ENCODE results near the gene ASB15.

Gene ASB15

DNA sequence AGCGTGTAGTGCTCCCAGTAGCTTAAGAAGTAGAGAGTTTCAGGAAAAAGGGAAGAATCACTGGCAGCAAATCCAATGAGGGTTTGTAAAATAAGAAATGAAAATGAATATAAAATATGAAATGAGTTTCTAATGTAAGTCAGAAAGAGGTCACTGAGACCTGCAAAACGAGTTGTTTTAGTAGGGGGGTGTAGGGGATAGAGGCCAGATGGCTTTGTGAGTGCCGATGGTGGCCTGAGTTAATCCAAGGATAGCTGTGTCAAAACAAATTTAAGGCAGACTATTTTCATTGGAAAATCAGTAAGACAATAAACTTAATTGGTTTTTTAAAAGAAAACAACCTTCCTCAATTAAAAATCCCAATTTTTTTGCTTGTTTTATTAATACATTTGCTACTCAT, 745 bp upstream of the ASB15 start:
- Histone ChIP-seq H3K27ac (ENCODE audit: extremely low read depth, low read depth, low read length) (no peak overlapping the region), H3K4me3 (ENCODE audit: low read depth, low read length) (no peak overlapping the region), H3K9me3 (ENCODE audit: control insufficient read depth, insufficient read depth, low read depth, low read length) (no peaks in the 10 kb centered on the region), H3K36me3 (ENCODE audit: control insufficient read depth in 2 of 2, insufficient read depth in 1 of 2, low read length in 2 of 2) (no peaks in the 10 kb centered on the region), H3K4me1 (ENCODE audit: control insufficient read depth, insufficient read depth, low read length) (no peaks in the 10 kb centered on the region)
- ChIA-PET CTCF (interaction anchor here (1.3 kb wide), 1 partner anchor 20 kb away, joined by 4 read pairs; no protein-coding TSS in a partner anchor), POLR2A (no interaction called here)
- TF ChIP-seq, protein P1, sequence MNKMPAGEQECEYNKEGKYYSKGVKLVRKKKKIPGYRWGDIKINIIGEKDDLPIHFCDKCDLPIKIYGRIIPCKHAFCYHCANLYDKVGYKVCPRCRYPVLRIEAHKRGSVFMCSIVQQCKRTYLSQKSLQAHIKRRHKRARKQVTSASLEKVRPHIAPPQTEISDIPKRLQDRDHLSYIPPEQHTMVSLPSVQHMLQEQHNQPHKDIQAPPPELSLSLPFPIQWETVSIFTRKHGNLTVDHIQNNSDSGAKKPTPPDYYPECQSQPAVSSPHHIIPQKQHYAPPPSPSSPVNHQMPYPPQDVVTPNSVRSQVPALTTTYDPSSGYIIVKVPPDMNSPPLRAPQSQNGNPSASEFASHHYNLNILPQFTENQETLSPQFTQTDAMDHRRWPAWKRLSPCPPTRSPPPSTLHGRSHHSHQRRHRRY (tag by site-specific recombination; IDR thresholded peaks at IDR 0.05), result no peak
- TF ChIP-seq, protein P2, sequence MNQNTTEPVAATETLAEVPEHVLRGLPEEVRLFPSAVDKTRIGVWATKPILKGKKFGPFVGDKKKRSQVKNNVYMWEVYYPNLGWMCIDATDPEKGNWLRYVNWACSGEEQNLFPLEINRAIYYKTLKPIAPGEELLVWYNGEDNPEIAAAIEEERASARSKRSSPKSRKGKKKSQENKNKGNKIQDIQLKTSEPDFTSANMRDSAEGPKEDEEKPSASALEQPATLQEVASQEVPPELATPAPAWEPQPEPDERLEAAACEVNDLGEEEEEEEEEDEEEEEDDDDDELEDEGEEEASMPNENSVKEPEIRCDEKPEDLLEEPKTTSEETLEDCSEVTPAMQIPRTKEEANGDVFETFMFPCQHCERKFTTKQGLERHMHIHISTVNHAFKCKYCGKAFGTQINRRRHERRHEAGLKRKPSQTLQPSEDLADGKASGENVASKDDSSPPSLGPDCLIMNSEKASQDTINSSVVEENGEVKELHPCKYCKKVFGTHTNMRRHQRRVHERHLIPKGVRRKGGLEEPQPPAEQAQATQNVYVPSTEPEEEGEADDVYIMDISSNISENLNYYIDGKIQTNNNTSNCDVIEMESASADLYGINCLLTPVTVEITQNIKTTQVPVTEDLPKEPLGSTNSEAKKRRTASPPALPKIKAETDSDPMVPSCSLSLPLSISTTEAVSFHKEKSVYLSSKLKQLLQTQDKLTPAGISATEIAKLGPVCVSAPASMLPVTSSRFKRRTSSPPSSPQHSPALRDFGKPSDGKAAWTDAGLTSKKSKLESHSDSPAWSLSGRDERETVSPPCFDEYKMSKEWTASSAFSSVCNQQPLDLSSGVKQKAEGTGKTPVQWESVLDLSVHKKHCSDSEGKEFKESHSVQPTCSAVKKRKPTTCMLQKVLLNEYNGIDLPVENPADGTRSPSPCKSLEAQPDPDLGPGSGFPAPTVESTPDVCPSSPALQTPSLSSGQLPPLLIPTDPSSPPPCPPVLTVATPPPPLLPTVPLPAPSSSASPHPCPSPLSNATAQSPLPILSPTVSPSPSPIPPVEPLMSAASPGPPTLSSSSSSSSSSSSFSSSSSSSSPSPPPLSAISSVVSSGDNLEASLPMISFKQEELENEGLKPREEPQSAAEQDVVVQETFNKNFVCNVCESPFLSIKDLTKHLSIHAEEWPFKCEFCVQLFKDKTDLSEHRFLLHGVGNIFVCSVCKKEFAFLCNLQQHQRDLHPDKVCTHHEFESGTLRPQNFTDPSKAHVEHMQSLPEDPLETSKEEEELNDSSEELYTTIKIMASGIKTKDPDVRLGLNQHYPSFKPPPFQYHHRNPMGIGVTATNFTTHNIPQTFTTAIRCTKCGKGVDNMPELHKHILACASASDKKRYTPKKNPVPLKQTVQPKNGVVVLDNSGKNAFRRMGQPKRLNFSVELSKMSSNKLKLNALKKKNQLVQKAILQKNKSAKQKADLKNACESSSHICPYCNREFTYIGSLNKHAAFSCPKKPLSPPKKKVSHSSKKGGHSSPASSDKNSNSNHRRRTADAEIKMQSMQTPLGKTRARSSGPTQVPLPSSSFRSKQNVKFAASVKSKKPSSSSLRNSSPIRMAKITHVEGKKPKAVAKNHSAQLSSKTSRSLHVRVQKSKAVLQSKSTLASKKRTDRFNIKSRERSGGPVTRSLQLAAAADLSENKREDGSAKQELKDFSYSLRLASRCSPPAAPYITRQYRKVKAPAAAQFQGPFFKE (tag by site-specific recombination; IDR thresholded peaks at IDR 0.05; ENCODE audit: borderline replicate concordance), result no peak
- no peak for TF ChIP-seq SETDB1 (IDR thresholded peaks at IDR 0.05; ENCODE audit: insufficient read length, low read length)
- no peak for TF ChIP-seq ZNF747 (tag by site-specific recombination; IDR thresholded peaks at IDR 0.05)
- TF ChIP-seq ZNF610 (tag by site-specific recombination; IDR thresholded peaks at IDR 0.05; ENCODE audit: borderline replicate concordance), result no peak
- no peak for TF ChIP-seq ZFHX2 (tag by site-specific recombination; conservative IDR thresholded peaks at IDR 0.05)
- no peak for TF ChIP-seq ZNF560 (tag by site-specific recombination; IDR thresholded peaks at IDR 0.05; ENCODE audit: borderline replicate concordance)
- no peak for TF ChIP-seq FEZF1 (tag by site-specific recombination; IDR thresholded peaks at IDR 0.05)
- TF ChIP-seq, protein P3, sequence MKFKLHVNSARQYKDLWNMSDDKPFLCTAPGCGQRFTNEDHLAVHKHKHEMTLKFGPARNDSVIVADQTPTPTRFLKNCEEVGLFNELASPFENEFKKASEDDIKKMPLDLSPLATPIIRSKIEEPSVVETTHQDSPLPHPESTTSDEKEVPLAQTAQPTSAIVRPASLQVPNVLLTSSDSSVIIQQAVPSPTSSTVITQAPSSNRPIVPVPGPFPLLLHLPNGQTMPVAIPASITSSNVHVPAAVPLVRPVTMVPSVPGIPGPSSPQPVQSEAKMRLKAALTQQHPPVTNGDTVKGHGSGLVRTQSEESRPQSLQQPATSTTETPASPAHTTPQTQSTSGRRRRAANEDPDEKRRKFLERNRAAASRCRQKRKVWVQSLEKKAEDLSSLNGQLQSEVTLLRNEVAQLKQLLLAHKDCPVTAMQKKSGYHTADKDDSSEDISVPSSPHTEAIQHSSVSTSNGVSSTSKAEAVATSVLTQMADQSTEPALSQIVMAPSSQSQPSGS (tag by site-specific recombination; IDR thresholded peaks at IDR 0.05; ENCODE audit: low read depth), result no peak
- TF ChIP-seq ZNF175 (tag by site-specific recombination; IDR thresholded peaks at IDR 0.05), result no peak
- TF ChIP-seq ZNF114 (tag by site-specific recombination; IDR thresholded peaks at IDR 0.05), result no peak
- TF ChIP-seq SCRT1 (tag by site-specific recombination; IDR thresholded peaks at IDR 0.05; ENCODE audit: borderline replicate concordance), result no peak
- no peak for TF ChIP-seq ZNF10 (tag by site-specific recombination; IDR thresholded peaks at IDR 0.05)
- no peak for TF ChIP-seq YY2 (tag by site-specific recombination; IDR thresholded peaks at IDR 0.05)
- no peak for TF ChIP-seq ZNF155 (tag by site-specific recombination; IDR thresholded peaks at IDR 0.05)
- TF ChIP-seq ZBTB7A (tag by site-specific recombination; IDR thresholded peaks at IDR 0.05; ENCODE audit: low read depth), result no peak
- no peak for TF ChIP-seq ZNF777 (tag by site-specific recombination; IDR thresholded peaks at IDR 0.05; ENCODE audit: borderline replicate concordance)
- no peak for TF ChIP-seq SCRT2 (tag by site-specific recombination; IDR thresholded peaks at IDR 0.05)
- no peak for TF ChIP-seq ZNF623 (tag by site-specific recombination; IDR thresholded peaks at IDR 0.05)
- TF ChIP-seq ZNF174 (tag by site-specific recombination; IDR thresholded peaks at IDR 0.05), result no peak

Data from HEK293 (cell line).